Measurements from ENCODE around the gene DCBLD1. TPM values are rescaled to one million over a fixed set of nuclear protein-coding genes. Genes with fewer than 3 reads are reported as not detected.

The DCBLD1 gene
- total and polyA plus RNA-seq, 9 of the 15 experiments (the other 6 are each of a cell fraction or from before 2014, with no cell fraction given) = 0.80 to 8.5 (median 6.8) TPM

GRCh38 chr6:117502580-117502979 is 20.1 kb downstream of the DCBLD1 start:
- TF ChIP-seq POLR2AphosphoS5 (IDR thresholded peaks at IDR 0.05; ENCODE audit: control insufficient read depth, insufficient read depth, low read depth, low read length) (no peak), TOE1 (IDR thresholded peaks at IDR 0.05; ENCODE audit: borderline replicate concordance) (no peak), TOE1 (CRISPR knock-in tag; IDR thresholded peaks at IDR 0.05; ENCODE audit: borderline replicate concordance, low read depth) (no peak), YY1 (IDR thresholded peaks at IDR 0.05; ENCODE audit: borderline replicate concordance in 1 of 3, control insufficient read depth in 1 of 3, extremely low read depth in 1 of 3, insufficient read depth in 3 of 3, insufficient read length in 1 of 3, insufficient replicate concordance in 2 of 3, low read depth in 1 of 3, low read length in 2 of 3) (no peak), SMC3 (conservative IDR thresholded peaks at IDR 0.05; ENCODE audit: insufficient read depth, low read depth, low read length) (no peak), HNRNPK (IDR thresholded peaks at IDR 0.05; ENCODE audit: low read depth, low read length, poor library complexity, severe bottlenecking) (no peak)
- H3K4me3 ChIP-seq = no peak overlapping the region
- H3K9me3 ChIP-seq (replicated peaks; ENCODE audit: control insufficient read depth, insufficient read depth, low read depth, low read length) = no peaks in the 10 kb centered on the region
- H3K9me1 ChIP-seq (ENCODE audit: control insufficient read depth, insufficient read depth, low read length) = no peaks in the 10 kb centered on the region
- 18% methylated on average over 1 of the region's 1 CpG for WGBS (ENCODE audit: insufficient coverage, low coverage, missing lambda C conversion rate)
- FAIRE-seq = no peak
- no peaks in the 10 kb centered on the region for H3K79me2 ChIP-seq (ENCODE audit: control insufficient read depth, insufficient read depth, low read length)
- DNase-seq (ENCODE audit: extremely low read depth in 1 of 4, low spot score in 3 of 4) = no peak
- intact Hi-C loops (cut with micrococcal nuclease) (no loop called here), in situ Hi-C loops (cut with MboI) (no loop called here)
- H3K4me1 ChIP-seq (replicated peaks in 1 of 2; ENCODE audit: control insufficient read depth in 2 of 2, insufficient read depth in 2 of 2, low read length in 2 of 2) = no peaks in the 10 kb centered on the region; a peak in 1 of 5 replicates
- H3K9ac ChIP-seq (ENCODE audit: insufficient read depth in 1 of 2, low read depth in 2 of 2, low read length in 2 of 2) = no peak overlapping the region
- ChIA-PET POLR2A (no interaction called here), CTCF (ENCODE audit: low intra/inter-chr PET ratio) (no interaction called here)
- H4K20me1 ChIP-seq (replicated peaks; ENCODE audit: control insufficient read depth, insufficient read depth, low read length) = no peaks in the 10 kb centered on the region
- H2AFZ ChIP-seq (ENCODE audit: low read depth, low read length) = no peak overlapping the region
- H3K27ac ChIP-seq (ENCODE audit: extremely low read depth, low read depth, low read length) = no peak overlapping the region
- no peak overlapping the region for H3K4me2 ChIP-seq (ENCODE audit: insufficient read depth, low read length)
- no peak for ATAC-seq
- peaks cover 7% of the 10 kb centered on the region; the same call in 1 of the 3 replicates for H3K36me3 ChIP-seq (ENCODE audit: control insufficient read depth, insufficient read depth, low read length)
- no TSS peak for BruUV-seq (replicated peaks)
- no peaks in the 10 kb centered on the region for H3K27me3 ChIP-seq (ENCODE audit: control insufficient read depth in 2 of 2, insufficient read depth in 2 of 2, low read length in 2 of 2)
